Measurements from ENCODE around the gene POGK. TPM values are rescaled to one million over a fixed set of nuclear protein-coding genes. Genes with fewer than 3 reads are reported as not detected.
A peak's percentile ranks its signal among the peaks of the same experiment; 100 is the strongest.

The POGK gene
- total and polyA plus RNA-seq, 9 of the 15 experiments (the other 6 are each of a cell fraction or from before 2014, with no cell fraction given), result 6.1 to 44.5 (median 24.3) TPM

GRCh38 chr1:166822385-166822784 lies 16.9 kb upstream of the POGK start (continued):
- no peak for TF ChIP-seq ZBTB33 (CRISPR knock-in tag; IDR thresholded peaks at IDR 0.05)
- TF ChIP-seq ZNF77 (CRISPR knock-in tag; IDR thresholded peaks at IDR 0.05), result no peak

GRCh38 chr1:166827426-166827825 lies 11.8 kb upstream of the POGK start:
- H3K79me2 ChIP-seq (ENCODE audit: control insufficient read depth, insufficient read depth, low read length), result no peaks in the 10 kb centered on the region
- no peak overlapping the region for H3K27ac ChIP-seq (ENCODE audit: extremely low read depth, low read depth, low read length)
- TF ChIP-seq ZNF589 (CRISPR knock-in tag; IDR thresholded peaks at IDR 0.05; ENCODE audit: low read depth), result no peak
- TF ChIP-seq CHD1 (IDR thresholded peaks at IDR 0.05; ENCODE audit: low read length), result no peak
- TF ChIP-seq ZNF253 (CRISPR knock-in tag; conservative IDR thresholded peaks at IDR 0.05), result no peak
- TF ChIP-seq ZNF175 (CRISPR knock-in tag; IDR thresholded peaks at IDR 0.05; ENCODE audit: low read depth), result no peak
- TF ChIP-seq ZNF764 (CRISPR knock-in tag; IDR thresholded peaks at IDR 0.05; ENCODE audit: low read depth), result no peak
- TF ChIP-seq ZNF507 (tag; conservative IDR thresholded peaks at IDR 0.05), result 0 out of 2 replicates have a peak, but pooled peaks have one; percentile 33
- no peak for TF ChIP-seq SMAD2 (IDR thresholded peaks at IDR 0.05; ENCODE audit: low read depth, low read length)
- H3K27me3 ChIP-seq (ENCODE audit: control insufficient read depth in 2 of 2, insufficient read depth in 2 of 2, low read length in 2 of 2), result peaks cover 0 to 3% of the 10 kb centered on the region in 2 experiments; a peak in 1 of 5 replicates
- no peak overlapping the region for H3K9ac ChIP-seq (ENCODE audit: insufficient read depth in 1 of 2, low read depth in 2 of 2, low read length in 2 of 2)
- H3K4me2 ChIP-seq (ENCODE audit: insufficient read depth, low read length), result no peak overlapping the region
- DNase-seq (ENCODE audit: extremely low read depth in 1 of 4, low spot score in 3 of 4), result no peak
- CTCF ChIA-PET (ENCODE audit: low intra/inter-chr PET ratio), result no interaction called here
- no peak overlapping the region for H3K4me3 ChIP-seq
- no peaks in the 10 kb centered on the region for H4K20me1 ChIP-seq (replicated peaks; ENCODE audit: control insufficient read depth, insufficient read depth, low read length)
- no peaks in the 10 kb centered on the region for H3K36me3 ChIP-seq (ENCODE audit: control insufficient read depth, insufficient read depth, low read length)
- no peaks in the 10 kb centered on the region for H3K9me3 ChIP-seq (replicated peaks; ENCODE audit: control insufficient read depth, insufficient read depth, low read depth, low read length)
- H3K4me1 ChIP-seq (replicated peaks in 1 of 2; ENCODE audit: control insufficient read depth in 2 of 2, insufficient read depth in 2 of 2, low read length in 2 of 2), result no peaks in the 10 kb centered on the region
- no TSS peak for BruUV-seq (replicated peaks)
- POLR2A ChIA-PET, result interaction anchor here (0.6 kb wide), 1 partner anchor 309 kb away, joined by 3 read pairs; no protein-coding TSS in a partner anchor
- no peak overlapping the region for H2AFZ ChIP-seq (ENCODE audit: low read depth, low read length)
- no peaks in the 10 kb centered on the region for H3K9me1 ChIP-seq (ENCODE audit: control insufficient read depth, insufficient read depth, low read length)
- in situ Hi-C loops (cut with MboI) (no loop called here), intact Hi-C loops (cut with micrococcal nuclease) (no loop called here)
- no peak for FAIRE-seq
- no peak for ATAC-seq
